ENCODE data around the gene JAZF1. TPM values are rescaled to one million over a fixed set of nuclear protein-coding genes. Genes with fewer than 3 reads are reported as not detected.

The JAZF1 gene
- total RNA-seq, 4 donors from 2014 or later = 29.3 to 33.8 (median 30.1) TPM

GRCh38 chr7:28166982-28167715 is 13.4 kb downstream of the JAZF1 start:
- Histone ChIP-seq H3K27me3 (no peaks in the 10 kb centered on the region), H3K4me1 (peaks cover 6 to 55% (median 49%) of the 10 kb centered on the region in 4 donors), H3K36me3 (no peaks in the 10 kb centered on the region), H3K27ac (replicated peaks in 1 of 4) (no peak overlapping the region), H3K9me3 (no peaks in the 10 kb centered on the region), H3K4me3 (no peak overlapping the region)
- DNase-seq (ENCODE audit: extremely low spot score) = no peak
- no peak for TF ChIP-seq POLR2AphosphoS5 (IDR thresholded peaks at IDR 0.05)
- no peak for TF ChIP-seq CTCF (IDR thresholded peaks at IDR 0.05)
- TF ChIP-seq EP300 (IDR thresholded peaks at IDR 0.05) = no peak
- no peak for TF ChIP-seq POLR2A (IDR thresholded peaks at IDR 0.05; ENCODE audit: low read depth)
- intact Hi-C loops (cut with DNase I) = no loop called here
- 84% methylated on average over 5 of the region's 5 CpGs for WGBS

- H3K27ac ChIP-seq (replicated peaks in 1 of 4) = no peak overlapping the region
- intact Hi-C loops (cut with DNase I) = no loop called here
- no peak for DNase-seq (ENCODE audit: extremely low spot score)
- H3K4me3 ChIP-seq = no peak overlapping the region
- no peaks in the 10 kb centered on the region for H3K36me3 ChIP-seq
- 58% methylated on average over 4 of the region's 4 CpGs for WGBS
- H3K9me3 ChIP-seq = no peaks in the 10 kb centered on the region
- TF ChIP-seq CTCF (IDR thresholded peaks at IDR 0.05) (no peak), POLR2A (IDR thresholded peaks at IDR 0.05; ENCODE audit: low read depth) (no peak), EP300 (IDR thresholded peaks at IDR 0.05) (no peak), POLR2AphosphoS5 (IDR thresholded peaks at IDR 0.05) (no peak)
- H3K4me1 ChIP-seq = peaks cover 6 to 49% (median 42%) of the 10 kb centered on the region in 4 donors
- no peaks in the 10 kb centered on the region for H3K27me3 ChIP-seq
Measured at GRCh38 chr7:28165961-28166955, 14.3 kb downstream of the JAZF1 start.

GRCh38 chr7:28165261-28165660 is 15.3 kb downstream of the JAZF1 start:
- Histone ChIP-seq H3K36me3 (no peaks in the 10 kb centered on the region), H3K27ac (replicated peaks in 1 of 4) (no peak overlapping the region), H3K27me3 (no peaks in the 10 kb centered on the region), H3K4me3 (no peak overlapping the region), H3K4me1 (peaks cover 6 to 47% (median 43%) of the 10 kb centered on the region in 4 donors), H3K9me3 (no peaks in the 10 kb centered on the region)
- no peak for DNase-seq (ENCODE audit: extremely low spot score)
- WGBS = 74% methylated on average over 2 of the region's 2 CpGs
- TF ChIP-seq POLR2A (IDR thresholded peaks at IDR 0.05; ENCODE audit: low read depth) (no peak), CTCF (IDR thresholded peaks at IDR 0.05) (no peak), POLR2AphosphoS5 (IDR thresholded peaks at IDR 0.05) (no peak), EP300 (IDR thresholded peaks at IDR 0.05) (no peak)
- intact Hi-C loops (cut with DNase I) = no loop called here

- DNase-seq (ENCODE audit: extremely low spot score) = no peak
- Histone ChIP-seq H3K27ac (replicated peaks in 1 of 4) (no peak overlapping the region), H3K9me3 (no peaks in the 10 kb centered on the region), H3K36me3 (no peaks in the 10 kb centered on the region), H3K4me1 (peaks cover 0 to 39% (median 33%) of the 10 kb centered on the region in 4 donors), H3K27me3 (no peaks in the 10 kb centered on the region), H3K4me3 (no peak overlapping the region)
- intact Hi-C loops (cut with DNase I) = no loop called here
- TF ChIP-seq EP300 (IDR thresholded peaks at IDR 0.05) (no peak), POLR2AphosphoS5 (IDR thresholded peaks at IDR 0.05) (no peak), CTCF (IDR thresholded peaks at IDR 0.05) (no peak), POLR2A (IDR thresholded peaks at IDR 0.05; ENCODE audit: low read depth) (no peak)
Measured at GRCh38 chr7:28163949-28164348, 16.6 kb downstream of the JAZF1 start.
